Measurements from ENCODE around the gene B3GALT6.

B3GALT6 gene

GRCh38 chr1:1274299-1274930 lies 42.4 kb downstream of the B3GALT6 start:
- no peak for DNase-seq (ENCODE audit: extremely low read depth, low read depth)
- TF ChIP-seq, protein P1, sequence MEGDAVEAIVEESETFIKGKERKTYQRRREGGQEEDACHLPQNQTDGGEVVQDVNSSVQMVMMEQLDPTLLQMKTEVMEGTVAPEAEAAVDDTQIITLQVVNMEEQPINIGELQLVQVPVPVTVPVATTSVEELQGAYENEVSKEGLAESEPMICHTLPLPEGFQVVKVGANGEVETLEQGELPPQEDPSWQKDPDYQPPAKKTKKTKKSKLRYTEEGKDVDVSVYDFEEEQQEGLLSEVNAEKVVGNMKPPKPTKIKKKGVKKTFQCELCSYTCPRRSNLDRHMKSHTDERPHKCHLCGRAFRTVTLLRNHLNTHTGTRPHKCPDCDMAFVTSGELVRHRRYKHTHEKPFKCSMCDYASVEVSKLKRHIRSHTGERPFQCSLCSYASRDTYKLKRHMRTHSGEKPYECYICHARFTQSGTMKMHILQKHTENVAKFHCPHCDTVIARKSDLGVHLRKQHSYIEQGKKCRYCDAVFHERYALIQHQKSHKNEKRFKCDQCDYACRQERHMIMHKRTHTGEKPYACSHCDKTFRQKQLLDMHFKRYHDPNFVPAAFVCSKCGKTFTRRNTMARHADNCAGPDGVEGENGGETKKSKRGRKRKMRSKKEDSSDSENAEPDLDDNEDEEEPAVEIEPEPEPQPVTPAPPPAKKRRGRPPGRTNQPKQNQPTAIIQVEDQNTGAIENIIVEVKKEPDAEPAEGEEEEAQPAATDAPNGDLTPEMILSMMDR (IDR thresholded peaks at IDR 0.05; ENCODE audit: low read depth, low read length) = no peak

GRCh38 chr1:1274931-1275431 lies 42.9 kb downstream of the B3GALT6 start:
- DNase-seq (ENCODE audit: extremely low read depth, low read depth) = no peak
- TF ChIP-seq, protein P1 (IDR thresholded peaks at IDR 0.05; ENCODE audit: low read depth, low read length) = no peak

DNA sequence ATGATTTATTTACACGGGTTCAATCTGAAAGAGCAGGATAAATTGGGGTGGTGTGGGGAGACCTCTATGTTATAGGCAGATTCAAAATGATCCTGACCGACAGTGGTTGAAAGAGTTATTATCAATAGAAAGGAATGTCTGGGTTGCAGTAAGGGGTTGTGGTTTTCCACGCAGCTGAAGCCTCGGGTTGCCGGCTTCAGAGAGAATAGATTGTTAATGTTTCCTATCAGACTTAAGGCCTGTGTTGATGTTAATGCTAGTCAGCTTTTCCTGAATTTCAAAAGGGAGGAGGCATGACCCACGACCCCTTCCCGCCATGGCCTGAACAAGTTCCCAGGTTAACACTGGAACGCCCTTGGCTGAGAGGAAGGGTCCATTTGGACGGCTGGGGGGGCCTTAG lies 43.8 kb downstream of the B3GALT6 start:
- TF ChIP-seq, protein P1 (IDR thresholded peaks at IDR 0.05; ENCODE audit: low read depth, low read length) = no peak
- no peak for DNase-seq (ENCODE audit: extremely low read depth, low read depth)

DNA sequence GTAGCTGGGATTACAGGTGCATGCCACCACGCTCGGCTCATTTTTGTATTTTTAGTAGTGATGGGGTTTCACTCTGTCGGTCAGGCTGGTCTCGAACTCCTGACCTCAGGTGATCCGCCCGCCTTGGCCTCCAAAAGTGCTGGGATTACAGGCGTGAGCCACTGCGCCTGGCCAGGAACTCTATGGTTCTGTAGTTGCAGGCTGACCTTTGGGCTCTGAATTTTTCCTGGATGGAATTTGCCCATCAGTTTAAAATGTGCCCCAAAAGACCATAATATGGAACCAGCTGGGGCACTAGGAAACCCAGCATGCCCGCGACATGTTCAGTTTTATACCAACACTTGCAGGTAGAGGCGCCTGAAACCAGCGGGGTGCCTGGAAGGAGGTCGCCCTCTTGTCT lies 46.6 kb downstream of the B3GALT6 start:
- DNase-seq (ENCODE audit: extremely low read depth, low read depth) = no peak
- TF ChIP-seq, protein P1 (IDR thresholded peaks at IDR 0.05; ENCODE audit: low read depth, low read length) = no peak

- TF ChIP-seq, protein P1 (IDR thresholded peaks at IDR 0.05; ENCODE audit: low read depth, low read length) = no peak
- DNase-seq (ENCODE audit: extremely low read depth, low read depth) = no peak
Measured at GRCh38 chr1:1279028-1279427, 47.0 kb downstream of the B3GALT6 start.

- TF ChIP-seq, protein P1 (IDR thresholded peaks at IDR 0.05; ENCODE audit: low read depth, low read length) = no peak
- no peak for DNase-seq (ENCODE audit: extremely low read depth, low read depth)
Measured at GRCh38 chr1:1280782-1281481, 48.9 kb downstream of the B3GALT6 start.

All from AG09319 (cell line).